Heart left ventricle (tissue), 13 donors: ENCODE data around the gene FBXL17.

Experiments used
- POLR2A ChIP-seq, 2 donors: fragments of 450-650 bp; IDR thresholded peaks; one replicate each; pipeline ENCODE4 v1.6.1; 2017; ENCODE audit warnings: antibody characterized with exemption in 2 of 2, mild to moderate bottlenecking in 2 of 2, moderate library complexity in 2 of 2
- TF ChIP-seq, protein P1 (sequence below), 12 donors: fragments of 200-600 bp; sonication (generic) in 4 of 12; IDR thresholded peaks; one replicate each; pipeline versions ENCODE4 v1.5.0 to v1.8.0; 2018 to 2022; ENCODE audit warnings: antibody characterized with exemption in 12 of 12, mild to moderate bottlenecking in 5 of 12
- donor health status: ischemic (EF 13 %, LVEDD 7.1; RV severe dilation, severe dysfunction).
- donor health status: DM: no; HTN: yes; CAD: no.
- donor health status: DM: no; HTN: no; CAD: no.
- donor health status: ischemic (EF 25% LVEDD 6.9; RV normal size, moderate dysfunction).
- donor health status: ischemic (EF 25% LVEDD 5.7; RV mildly dilated, moderate dysfunction).
- donor health status: ischemic (EF 35%, LVEDD 5.7; RV mildly dilated, moderate dysfunction).
- donor health status: nonischemic (EF 11% LVEDD 7.7; RV severe dilation, severe dysfunction).
- donor health status: DM: yes; HTN: yes; CAD: no.
- donor health status: PGD.
- donor health status: ischemic (EF 29% LVEDD 5.4; RV normal size, mild dysfunction).
- donor health status: nonischemic (EF 23%, LVEDD 6.1; RV moderate dilation, normal function).

DNA sequence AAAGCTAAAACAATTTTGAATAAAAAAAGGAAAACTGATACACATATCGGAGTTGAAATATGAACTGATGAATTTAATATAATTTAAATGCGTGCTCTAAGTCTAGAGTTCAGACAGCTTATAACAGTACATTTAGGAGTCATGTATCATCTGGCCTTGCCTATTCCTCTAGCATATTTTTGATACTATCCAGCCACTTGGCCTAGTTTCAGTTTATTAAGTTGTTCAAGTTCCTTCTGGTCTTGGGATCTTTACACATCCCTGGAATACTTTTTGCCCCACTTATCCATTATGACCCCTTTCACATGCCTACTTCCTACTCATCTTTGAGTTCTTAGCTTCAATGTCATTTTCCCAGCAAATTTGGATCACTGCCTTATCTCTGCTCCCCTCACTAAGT lies 518.8 kb downstream of the FBXL17 start:
- TF ChIP-seq, protein P1, sequence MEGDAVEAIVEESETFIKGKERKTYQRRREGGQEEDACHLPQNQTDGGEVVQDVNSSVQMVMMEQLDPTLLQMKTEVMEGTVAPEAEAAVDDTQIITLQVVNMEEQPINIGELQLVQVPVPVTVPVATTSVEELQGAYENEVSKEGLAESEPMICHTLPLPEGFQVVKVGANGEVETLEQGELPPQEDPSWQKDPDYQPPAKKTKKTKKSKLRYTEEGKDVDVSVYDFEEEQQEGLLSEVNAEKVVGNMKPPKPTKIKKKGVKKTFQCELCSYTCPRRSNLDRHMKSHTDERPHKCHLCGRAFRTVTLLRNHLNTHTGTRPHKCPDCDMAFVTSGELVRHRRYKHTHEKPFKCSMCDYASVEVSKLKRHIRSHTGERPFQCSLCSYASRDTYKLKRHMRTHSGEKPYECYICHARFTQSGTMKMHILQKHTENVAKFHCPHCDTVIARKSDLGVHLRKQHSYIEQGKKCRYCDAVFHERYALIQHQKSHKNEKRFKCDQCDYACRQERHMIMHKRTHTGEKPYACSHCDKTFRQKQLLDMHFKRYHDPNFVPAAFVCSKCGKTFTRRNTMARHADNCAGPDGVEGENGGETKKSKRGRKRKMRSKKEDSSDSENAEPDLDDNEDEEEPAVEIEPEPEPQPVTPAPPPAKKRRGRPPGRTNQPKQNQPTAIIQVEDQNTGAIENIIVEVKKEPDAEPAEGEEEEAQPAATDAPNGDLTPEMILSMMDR (IDR thresholded peaks at IDR 0.05): no peak
- no peak for TF ChIP-seq POLR2A (IDR thresholded peaks at IDR 0.05)
